Head of caudate nucleus (tissue), 42 donors: Measurements from ENCODE around the gene CA14.
"Not testable (repeated sequence)": the region's sequence is repeated elsewhere in the genome, so short reads cannot be mapped to it uniquely, and the experiment has no call there.

Source experiments
- DNase-seq, 42 donors: peaks; one replicate each; pipeline versions ENCODE4 v3.0.0 to v3.0.0-alpha.2; 2020 to 2021; ENCODE audit warnings: mixed read lengths in 7 of 42
- intact Hi-C: fragments of 100-400 bp; cut with DNase I; formaldehyde crosslinking; loops from one replicate; pipeline ENCODE4 v1.15.0; 2022

The CA14 gene

GRCh38 chr1:150257624-150258585, at the start of gene CA14:
TSS of gene CA14 (plus strand) at chr1:150257774. CDS start at chr1:150258129, 355 bp downstream.
- intact Hi-C loops, result loop anchor here (2.0 kb wide), 1 partner anchor 21 kb away; no protein-coding TSS in a partner anchor
- peak in 40 of 42 donors; percentile 41 to 87 (median 68) for DNase-seq

- DNase-seq, intact Hi-C loops: not testable (repeated sequence)
These were observed 49.1 kb upstream of the CA14 start for GRCh38 chr1:150208460-150208859.

- no peak for DNase-seq
- intact Hi-C loops, result no loop called here
These were observed 47.5 kb upstream of the CA14 start for GRCh38 chr1:150210091-150210490.

GRCh38 chr1:150210706-150211105, 46.9 kb upstream of the CA14 start:
- no peak for DNase-seq
- intact Hi-C loops, result no loop called here

- intact Hi-C loops, result no loop called here
- no peak for DNase-seq
These were observed 45.5 kb upstream of the CA14 start for GRCh38 chr1:150212070-150212469.

- intact Hi-C loops, result no loop called here
- DNase-seq, result peak; percentile 93 to 99 (median 97)
These were observed 44.1 kb upstream of the CA14 start for GRCh38 chr1:150213170-150214098.

- DNase-seq, intact Hi-C loops: not testable (repeated sequence)
These were observed 43.3 kb upstream of the CA14 start for GRCh38 chr1:150214099-150214756.

- intact Hi-C loops, result not testable (repeated sequence)
These were observed 41.7 kb upstream of the CA14 start for GRCh38 chr1:150215855-150216254.

GRCh38 chr1:150221552-150221951, 36.0 kb upstream of the CA14 start:
- intact Hi-C loops, result no loop called here
- no peak for DNase-seq

More at GRCh38 chr1:150215855-150216254, 41.7 kb upstream of the CA14 start:
- not testable (repeated sequence) for DNase-seq

- intact Hi-C loops, result no loop called here
- no peak for DNase-seq
These were observed 32.6 kb upstream of the CA14 start for GRCh38 chr1:150224983-150225382.

GRCh38 chr1:150225546-150225945, 32.0 kb upstream of the CA14 start:
- DNase-seq, result no peak
- intact Hi-C loops, result no loop called here

- intact Hi-C loops, result no loop called here
- no peak for DNase-seq
These were observed 31.1 kb upstream of the CA14 start for GRCh38 chr1:150226486-150226885.

GRCh38 chr1:150227228-150227627, 30.3 kb upstream of the CA14 start:
- intact Hi-C loops, result no loop called here
- DNase-seq, result no peak

GRCh38 chr1:150228246-150228645, 29.3 kb upstream of the CA14 start:
- DNase-seq, intact Hi-C loops: not testable (repeated sequence)

GRCh38 chr1:150232921-150233320, 24.7 kb upstream of the CA14 start:
- DNase-seq, intact Hi-C loops: not testable (repeated sequence)

- DNase-seq, result peak in 10 of 42 donors; percentile 9 to 57 (median 27)
- intact Hi-C loops, result no loop called here
These were observed 23.9 kb upstream of the CA14 start for GRCh38 chr1:150233359-150234308.

- intact Hi-C loops, result no loop called here
- no peak for DNase-seq
These were observed 23.3 kb upstream of the CA14 start for GRCh38 chr1:150234309-150234565.
